T-cell (primary cell): ENCODE measurements around the gene NLRC3. TPM values are rescaled to one million over a fixed set of nuclear protein-coding genes. Genes with fewer than 3 reads are reported as not detected.
"Not testable (repeated sequence)": the region's sequence is repeated elsewhere in the genome, so short reads cannot be mapped to it uniquely, and the experiment has no call there.

ENCODE experiments used
- ATAC-seq, 4 experiments: fragments of 200-7000 bp in 3 of 4; fragments of 150-1000 bp in 1 of 4; cut with Tn5 transposase; replicated peaks in 1 of 4; 1 replicate in 3 of 4; 2 replicates in 1 of 4; pipeline ENCODE4 v1.10.0; 2021; ENCODE audit warnings: moderate library complexity in 3 of 4, mild to moderate bottlenecking in 2 of 4, moderate number of reproducible peaks in 1 of 4
- CTCF ChIA-PET, 2 donors: fragments of 300-600 bp; sonication (Branson Sonifier 250); formaldehyde crosslinking; loops; one replicate each; lab custom pipeline; 2022; ENCODE audit warnings: antibody characterized with exemption in 2 of 2; lab: Charles Lee
- POLR2A ChIA-PET, 2 donors: fragments of 300-600 bp; sonication (Branson Sonifier 250); formaldehyde crosslinking; loops; one replicate each; lab custom pipeline; 2022; ENCODE audit warnings: antibody characterized with exemption in 2 of 2; lab: Charles Lee
- DNase-seq, 35 experiments: peaks; one replicate each; pipeline versions ENCODE4 v3.0.0 to v3.0.0-alpha.2; 2013 to 2023
- H3K27ac ChIP-seq: one replicate; pipeline ENCODE4 v1.5.1; 2013; ENCODE audit warnings: low read length
- H3K27me3 ChIP-seq, 2 experiments: replicated peaks in 1 of 2; 1 replicate in 1 of 2; 2 replicates in 1 of 2; pipeline versions ENCODE4 v1.6.1 to v1.7.0; 2013; ENCODE audit warnings: low read length in 1 of 2, mixed read lengths in 1 of 2; ENCODE audit not compliant: control insufficient read depth in 2 of 2, insufficient read depth in 2 of 2; ENCODE audit errors: extremely low read depth in 1 of 2
- H3K36me3 ChIP-seq, 2 donors: 1 replicate in 1 of 2; 2 replicates in 1 of 2; pipeline versions ENCODE4 v1.6.1 to v1.7.0; 2013; ENCODE audit warnings: low read length in 1 of 2; ENCODE audit not compliant: control insufficient read depth in 2 of 2, insufficient read depth in 1 of 2; ENCODE audit errors: extremely low read depth in 1 of 2
- H3K4me1 ChIP-seq, 2 experiments: 1 replicate in 1 of 2; 2 replicates in 1 of 2; pipeline versions ENCODE4 v1.6.1 to v1.7.0; 2013; ENCODE audit warnings: low read length in 2 of 2, mixed read lengths in 1 of 2; ENCODE audit not compliant: insufficient read depth in 2 of 2, control insufficient read depth in 1 of 2; ENCODE audit errors: extremely low read depth in 1 of 2
- H3K4me3 ChIP-seq, 2 donors: 1 replicate in 1 of 2; 2 replicates in 1 of 2; pipeline versions ENCODE4 v1.5.1 to v1.7.0; 2013; ENCODE audit warnings: mild to moderate bottlenecking in 2 of 2, low read length in 1 of 2, moderate library complexity in 1 of 2; ENCODE audit not compliant: control insufficient read depth in 1 of 2; ENCODE audit errors: extremely low read depth in 1 of 2
- H3K9me3 ChIP-seq: 2 replicates; pipeline ENCODE4 v1.7.0; 2013
- H3K27ac Mint-ChIP-seq, 2 donors: one replicate each; pipeline ENCODE4 v1.8.0; 2020 to 2021; ENCODE audit warnings: mild to moderate bottlenecking in 2 of 2, mixed read lengths in 2 of 2
- H3K27me3 Mint-ChIP-seq, 2 donors: one replicate each; pipeline ENCODE4 v1.8.0; 2021 to 2022; ENCODE audit warnings: mixed read lengths in 2 of 2
- H3K36me3 Mint-ChIP-seq: one replicate; pipeline ENCODE4 v1.8.0; 2021; ENCODE audit warnings: mixed read lengths
- H3K4me1 Mint-ChIP-seq, 3 donors: one replicate each; pipeline ENCODE4 v1.8.0; 2020 to 2022; ENCODE audit warnings: mixed read lengths in 3 of 3, mild to moderate bottlenecking in 1 of 3
- H3K4me3 Mint-ChIP-seq, 3 donors: one replicate each; pipeline ENCODE4 v1.8.0; 2020 to 2022; ENCODE audit warnings: mild to moderate bottlenecking in 3 of 3, mixed read lengths in 3 of 3, moderate library complexity in 3 of 3
- H3K9me3 Mint-ChIP-seq, 3 donors: one replicate each; pipeline ENCODE4 v1.8.0; 2020 to 2022; ENCODE audit warnings: mixed read lengths in 3 of 3
- WGBS: methylation state at CpG from one replicate; pipeline ENCODE4 v1.1.5; 2013; ENCODE audit warnings: missing lambda C conversion rate; ENCODE audit not compliant: insufficient coverage; 5-methylcytosine and 5-hydroxymethylcytosine counted together
- total RNA-seq, 35 experiments: library from RNA in 6 of 35; stranded (reverse) in 6 of 35; fragments of 120-200 nt in 1 of 35; gene quantifications; one replicate each; pipeline versions ENCODE4 v1.2.1 to v1.2.4 and lab custom pipeline; 2013 to 2026

Gene NLRC3
- total RNA-seq, 5 donors from 2014 or later (not counting 1 experiment from before 2014, with no cell fraction given): 75.6 to 178 (median 160) TPM

- no peak for DNase-seq
- H3K36me3 Mint-ChIP-seq: peaks cover 10% of the 10 kb centered on the region
- no peak for ATAC-seq
- Histone ChIP-seq H3K27ac (no peak overlapping the region), H3K9me3 (no peaks in the 10 kb centered on the region), H3K27me3 (no peaks in the 10 kb centered on the region), H3K4me1 (peaks cover 26 to 29% of the 10 kb centered on the region in 2 experiments), H3K36me3 (peaks cover 0 to 12% of the 10 kb centered on the region in 2 donors), H3K4me3 (peak overlapping the region; percentile 79 to 90)
- WGBS: 90% methylated on average over 17 of the region's 34 CpGs
- peak overlapping the region; percentile 94 to 99 (median 99) for H3K4me3 Mint-ChIP-seq
- no peaks in the 10 kb centered on the region for H3K9me3 Mint-ChIP-seq
- H3K27me3 Mint-ChIP-seq: no peaks in the 10 kb centered on the region
- H3K4me1 Mint-ChIP-seq: peaks cover 53 to 58% (median 53%) of the 10 kb centered on the region in 3 donors
- H3K27ac Mint-ChIP-seq: peak overlapping the region; percentile 73 to 76
- ChIA-PET CTCF (interaction anchor here (0.7 to 1.4 kb wide), 2 partner anchors 14 to 37 kb away, joined by 4 read pairs; no protein-coding TSS in a partner anchor), POLR2A (no interaction called here)
These were observed 35.6 kb upstream of the NLRC3 start for GRCh38 chr16:3612510-3613466.

- H3K27me3 Mint-ChIP-seq: no peaks in the 10 kb centered on the region
- ATAC-seq (peak; percentile 88 to 91 (median 90)), DNase-seq (peak; percentile 79 to 99 (median 89))
- 0% methylated on average over 84 of the region's 86 CpGs for WGBS
- Histone ChIP-seq H3K9me3 (no peaks in the 10 kb centered on the region), H3K27me3 (no peaks in the 10 kb centered on the region), H3K4me1 (peaks cover 26 to 29% of the 10 kb centered on the region in 2 experiments), H3K27ac (peak within 1 kb of the TSS; percentile 70), H3K36me3 (peaks cover 0 to 10% of the 10 kb centered on the region in 2 donors), H3K4me3 (peak within 1 kb of the TSS; percentile 88 to 90)
- H3K27ac Mint-ChIP-seq: peak within 1 kb of the TSS; percentile 98 to 99
- peaks cover 53 to 58% (median 55%) of the 10 kb centered on the region in 3 donors for H3K4me1 Mint-ChIP-seq
- ChIA-PET POLR2A (no interaction called here), CTCF (interaction anchor here (0.6 to 1.4 kb wide), 4 partner anchors 11 to 271 kb away, joined by 3 to 6 read pairs (median 4); no protein-coding TSS in a partner anchor)
- H3K4me3 Mint-ChIP-seq: peak within 1 kb of the TSS; percentile 94 to 99 (median 99)
- no peaks in the 10 kb centered on the region for H3K9me3 Mint-ChIP-seq
- H3K36me3 Mint-ChIP-seq: peaks cover 12% of the 10 kb centered on the region
These were observed 34.2 kb upstream of the NLRC3 start, which contains the start of gene SLX4 for GRCh38 chr16:3611146-3611975. SLX4 (minus strand) TSS chr16:3611606; CDS start chr16:3608964, 2,642 bp downstream.

DNA sequence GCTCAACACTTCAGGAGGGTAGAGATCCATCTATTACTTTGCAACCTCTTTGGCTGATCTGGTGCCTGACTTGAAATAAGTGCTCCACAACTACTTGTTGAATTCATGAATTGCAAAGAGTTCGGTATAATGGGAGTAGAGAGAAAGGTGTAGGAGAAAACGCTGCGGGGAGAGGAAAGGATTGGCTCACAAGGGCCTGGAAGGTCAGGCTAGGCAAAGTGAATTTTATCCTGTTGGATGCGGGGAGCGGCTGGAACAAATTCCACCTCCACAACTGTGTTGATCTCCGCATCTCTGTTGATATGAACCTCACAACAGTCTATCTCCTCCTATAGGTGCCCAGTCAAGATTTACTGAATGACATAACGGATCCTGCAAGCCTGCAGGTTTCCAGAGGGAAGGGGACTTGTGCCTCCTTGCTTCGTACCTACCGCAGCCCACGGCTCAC lies 33.5 kb upstream of the NLRC3 start:
- 0% methylated on average over 4 of the region's 10 CpGs for WGBS
- peak overlapping the region; percentile 70 for H3K27ac ChIP-seq

DNA sequence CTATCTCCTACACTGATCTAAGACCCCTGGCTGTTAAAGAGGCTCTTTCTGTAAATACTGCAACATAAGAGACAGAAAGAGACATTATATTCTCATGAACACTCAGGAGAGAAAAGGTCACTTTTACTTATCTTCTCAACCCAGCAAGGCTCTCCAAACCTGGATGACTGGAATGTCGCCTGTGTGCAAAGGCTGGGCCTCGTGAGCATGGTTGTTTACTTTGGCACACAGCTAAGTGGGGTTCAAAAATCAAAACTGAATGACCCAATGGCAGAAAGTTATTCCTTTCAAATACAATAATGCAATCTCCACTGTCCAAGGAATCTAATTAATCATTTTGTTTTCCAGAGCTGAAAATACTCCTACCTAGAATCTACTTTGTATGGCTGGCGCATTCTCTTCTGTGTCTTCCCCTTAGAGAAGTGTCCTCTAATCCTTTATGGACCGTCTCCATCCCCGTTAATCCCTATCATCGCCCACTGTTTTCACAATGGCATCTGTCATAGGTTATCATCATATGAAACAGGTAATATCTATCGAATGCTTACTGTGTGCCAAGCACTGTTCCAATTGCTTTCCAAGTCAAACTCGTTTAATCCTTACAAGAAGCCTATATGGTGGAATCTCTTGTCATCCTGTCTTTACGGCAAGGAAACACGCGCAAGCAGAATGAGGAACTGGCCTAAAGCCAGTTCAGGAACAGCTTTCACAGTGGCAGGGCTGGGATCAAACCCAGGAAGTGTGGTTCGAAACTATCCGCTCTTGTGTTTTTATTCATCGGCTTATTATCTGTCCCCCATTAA lies 32.9 kb upstream of the NLRC3 start:
- no peaks in the 10 kb centered on the region for H3K27me3 Mint-ChIP-seq
- Histone ChIP-seq H3K4me1 (peaks cover 18 to 29% of the 10 kb centered on the region in 2 experiments), H3K4me3 (peak overlapping the region in 1 of 2 donors; percentile 90), H3K27me3 (no peaks in the 10 kb centered on the region), H3K27ac (no peak overlapping the region), H3K9me3 (no peaks in the 10 kb centered on the region), H3K36me3 (peaks cover 0 to 5% of the 10 kb centered on the region in 2 donors)
- peaks cover 41 to 52% (median 47%) of the 10 kb centered on the region in 3 donors for H3K4me1 Mint-ChIP-seq
- no peak for ATAC-seq
- H3K36me3 Mint-ChIP-seq: peaks cover 12% of the 10 kb centered on the region
- CTCF ChIA-PET: no interaction called here
- 78% methylated on average over 12 of the region's 14 CpGs for WGBS
- no peak for DNase-seq
- H3K27ac Mint-ChIP-seq: peak overlapping the region; percentile 83 to 86
- POLR2A ChIA-PET: no interaction called here
- peak overlapping the region; percentile 94 to 99 (median 99) for H3K4me3 Mint-ChIP-seq
- no peaks in the 10 kb centered on the region for H3K9me3 Mint-ChIP-seq

More for the DNA sequence above, 33.5 kb upstream of the NLRC3 start:
- Mint-ChIP-seq H3K4me1 (peaks cover 48 to 58% (median 53%) of the 10 kb centered on the region in 3 donors), H3K36me3 (peaks cover 16% of the 10 kb centered on the region), H3K27ac (peak overlapping the region; percentile 83 to 86), H3K9me3 (no peaks in the 10 kb centered on the region), H3K4me3 (peak overlapping the region; percentile 94 to 99 (median 99)), H3K27me3 (no peaks in the 10 kb centered on the region)
- Histone ChIP-seq H3K36me3 (peaks cover 0 to 10% of the 10 kb centered on the region in 2 donors), H3K4me1 (peaks cover 23 to 29% of the 10 kb centered on the region in 2 experiments), H3K4me3 (peak overlapping the region; percentile 88 to 90), H3K9me3 (no peaks in the 10 kb centered on the region), H3K27me3 (no peaks in the 10 kb centered on the region)
- DNase-seq: peak in 1 of 35 experiments; percentile 35
- no peak for ATAC-seq
- POLR2A ChIA-PET: no interaction called here
- CTCF ChIA-PET: no interaction called here

GRCh38 chr16:3608976-3609375 lies 31.8 kb upstream of the NLRC3 start:
- H3K4me3 Mint-ChIP-seq, H3K4me3 ChIP-seq, POLR2A ChIA-PET, H3K27me3 Mint-ChIP-seq, H3K27ac Mint-ChIP-seq, ATAC-seq, H3K27ac ChIP-seq, H3K27me3 ChIP-seq, DNase-seq, H3K9me3 ChIP-seq, H3K36me3 ChIP-seq, H3K9me3 Mint-ChIP-seq: not testable (repeated sequence)
- peaks cover 16 to 24% of the 10 kb centered on the region in 2 experiments for H3K4me1 ChIP-seq
- no CpG with 5 or more reads among the region's 13 CpGs for WGBS
- CTCF ChIA-PET: interaction anchor here in 1 of 2 donors (0.8 kb wide), 1 partner anchor 1004 kb away, joined by 3 read pairs; no protein-coding TSS in a partner anchor
- H3K36me3 Mint-ChIP-seq: peaks cover 13% of the 10 kb centered on the region
- peaks cover 31 to 41% (median 37%) of the 10 kb centered on the region in 3 donors for H3K4me1 Mint-ChIP-seq
